GM23338 (cell line): ENCODE results near the gene CFAP74. TPM values are rescaled to one million over a fixed set of nuclear protein-coding genes. Genes with fewer than 3 reads are reported as not detected.

Experiments
- ATAC-seq: fragments of 200-7000 bp; cut with Tn5 transposase; 3 replicates; pipeline ENCODE4 v1.9.1; 2020
- DNase-seq: peaks from one replicate; pipeline ENCODE4 v3.0.0-alpha.2; 2015; ENCODE audit warnings: low spot score
- H2AFZ ChIP-seq: fragments of 200-600 bp; sonication (generic); 2 replicates; pipeline ENCODE4 v1.8.0; 2016; ENCODE audit warnings: antibody characterized with exemption, mild to moderate bottlenecking, moderate library complexity
- H3F3A ChIP-seq: fragments of 200-600 bp; sonication (generic); replicated peaks from 2 replicates; pipeline ENCODE4 v1.8.0; 2017; ENCODE audit warnings: antibody characterized with exemption, mixed run types, low read depth
- H3K27ac ChIP-seq: fragments of 200-600 bp; sonication (generic); 2 replicates; pipeline ENCODE4 v1.6.1; 2016; ENCODE audit warnings: low read depth
- H3K27me3 ChIP-seq: fragments of 200-600 bp; sonication (generic); 2 replicates; pipeline ENCODE4 v1.8.0; 2016; ENCODE audit warnings: mild to moderate bottlenecking, mixed run types, moderate library complexity; ENCODE audit not compliant: insufficient read depth
- H3K36me3 ChIP-seq: fragments of 200-600 bp; sonication (generic); 2 replicates; pipeline ENCODE4 v1.8.0; 2016; ENCODE audit warnings: mild to moderate bottlenecking; ENCODE audit not compliant: insufficient read depth
- H3K4me1 ChIP-seq: fragments of 200-600 bp; sonication (generic); 2 replicates; pipeline ENCODE4 v1.8.0; 2016; ENCODE audit warnings: mild to moderate bottlenecking, moderate library complexity; ENCODE audit not compliant: insufficient read depth
- H3K4me2 ChIP-seq: fragments of 200-600 bp; sonication (generic); 2 replicates; pipeline ENCODE4 v1.7.1; 2017; ENCODE audit warnings: mixed run types
- H3K4me3 ChIP-seq: fragments of 200-600 bp; sonication (generic); 2 replicates; pipeline ENCODE4 v1.6.1; 2016; ENCODE audit warnings: mixed run types
- H3K79me2 ChIP-seq: fragments of 200-600 bp; sonication (generic); replicated peaks from 2 replicates; pipeline ENCODE4 v1.8.0; 2017; ENCODE audit warnings: mild to moderate bottlenecking; ENCODE audit not compliant: insufficient read depth
- H3K9me2 ChIP-seq: fragments of 200-600 bp; sonication (generic); 2 replicates; pipeline ENCODE4 v1.8.0; 2017; ENCODE audit not compliant: insufficient read depth
- H4K20me1 ChIP-seq: fragments of 200-600 bp; sonication (generic); replicated peaks from 2 replicates; pipeline ENCODE4 v1.8.0; 2017; ENCODE audit warnings: mild to moderate bottlenecking; ENCODE audit not compliant: insufficient read depth
- H3K27ac Mint-ChIP-seq: 2 replicates; pipeline ENCODE4 v1.8.0; 2020; ENCODE audit warnings: inconsistent platforms, mild to moderate bottlenecking, moderate library complexity, mixed read lengths
- H3K27me3 Mint-ChIP-seq: 3 replicates; pipeline ENCODE4 v1.8.0; 2022; ENCODE audit warnings: low read depth, mild to moderate bottlenecking, moderate library complexity, mixed read lengths, inconsistent platforms; ENCODE audit not compliant: insufficient read depth, poor library complexity
- H3K36me3 Mint-ChIP-seq: 3 replicates; pipeline ENCODE4 v1.8.0; 2021; ENCODE audit warnings: low read depth, mild to moderate bottlenecking, inconsistent platforms, moderate library complexity, mixed read lengths
- H3K4me1 Mint-ChIP-seq: 3 replicates; pipeline ENCODE4 v1.8.0; 2020; ENCODE audit warnings: mild to moderate bottlenecking, inconsistent platforms, mixed read lengths
- H3K4me3 Mint-ChIP-seq: 3 replicates; pipeline ENCODE4 v1.8.0; 2021; ENCODE audit warnings: moderate library complexity, mild to moderate bottlenecking, inconsistent platforms, mixed read lengths
- H3K9me3 Mint-ChIP-seq: 3 replicates; pipeline ENCODE4 v1.8.0; 2020; ENCODE audit warnings: moderate library complexity, mild to moderate bottlenecking, inconsistent platforms, mixed read lengths
- CREB1 ChIP-seq: fragments of 250-450 bp; sonication (Bioruptor Pico); IDR thresholded peaks from 2 replicates; pipeline ENCODE4 v1.5.0; 2020; ENCODE audit warnings: low read depth, mild to moderate bottlenecking, moderate library complexity
- EZH2 ChIP-seq: fragments of 200-600 bp; sonication (generic); IDR thresholded peaks from one replicate; pipeline ENCODE4 v1.8.0; 2017; ENCODE audit warnings: antibody characterized with exemption, mild to moderate bottlenecking, low read depth; ENCODE audit not compliant: unreplicated experiment
- JUNB ChIP-seq: IDR thresholded peaks from one replicate; pipeline ENCODE4 v1.6.1; 2016; ENCODE audit warnings: antibody characterized with exemption; ENCODE audit not compliant: unreplicated experiment
- NANOG ChIP-seq: IDR thresholded peaks from 2 replicates; pipeline ENCODE4 v1.6.1; 2016; ENCODE audit warnings: antibody characterized with exemption, borderline replicate concordance
- ZNF114 ChIP-seq: fragments of 250-450 bp; sonication (Bioruptor Pico); IDR thresholded peaks from 2 replicates; pipeline ENCODE4 v1.5.0; 2020; ENCODE audit warnings: mild to moderate bottlenecking, moderate library complexity
- ZNF331 ChIP-seq: fragments of 250-450 bp; sonication (Bioruptor Pico); IDR thresholded peaks from 2 replicates; pipeline ENCODE4 v1.5.0; 2020; ENCODE audit warnings: low read depth, mild to moderate bottlenecking, moderate library complexity
- polyA plus RNA-seq: library from polyadenylated mRNA; unstranded; fragments of >200 nt; fragmentation: Nextera tagmentation; extraction: Ambion mirVana; gene quantifications from 2 replicates; pipeline ENCODE4 v1.2.1, GENCODE V29; 2016
- total RNA-seq: library from RNA; depleted of rRNA; stranded (reverse); fragments of >200 nt; shearing (Covaris generic); gene quantifications from 2 replicates; pipeline ENCODE4 v1.2.3, GENCODE V29; 2014
- TF ChIP-seq, protein P1 (sequence below), 2 experiments: fragments of 200-600 bp in 1 of 2; sonication (generic) in 1 of 2; conservative IDR thresholded peaks; 2 replicates each; pipeline versions ENCODE4 v1.5.1 to v1.6.1; 2016 to 2017; ENCODE audit warnings: antibody characterized with exemption in 2 of 2, low read depth in 2 of 2, mild to moderate bottlenecking in 2 of 2, moderate library complexity in 1 of 2
- TF ChIP-seq, protein P2 (sequence below): IDR thresholded peaks from 2 replicates; pipeline ENCODE4 v1.6.1; 2016; ENCODE audit warnings: antibody characterized with exemption
- TF ChIP-seq, protein P3 (sequence below): fragments of 250-450 bp; sonication (Bioruptor Pico); IDR thresholded peaks from 2 replicates; pipeline ENCODE4 v1.5.0; 2020; ENCODE audit warnings: mild to moderate bottlenecking, moderate library complexity

CFAP74 gene
- total and polyA plus RNA-seq, 2 experiments from 2014 or later: 0.21 TPM; not detected in 1

DNA sequence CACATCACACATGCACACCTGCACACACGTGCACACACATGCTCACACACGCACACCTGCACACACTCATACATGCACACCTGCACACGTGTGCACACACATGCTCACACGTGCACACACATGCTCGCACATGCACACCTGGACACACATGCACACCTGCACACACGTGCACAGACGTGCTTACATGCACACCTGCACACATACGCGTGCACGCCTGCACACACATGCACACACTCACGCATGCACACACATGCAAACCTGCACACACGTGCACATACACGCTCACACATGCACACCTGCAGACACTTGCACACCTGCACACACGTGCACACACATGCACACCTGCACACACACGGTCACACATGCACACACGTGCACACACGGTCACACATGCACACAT lies 32.6 kb downstream of the CFAP74 start:
- peaks cover 4% of the 10 kb centered on the region; the same call in 1 of the 3 replicates for H3K4me1 Mint-ChIP-seq
- no peaks in the 10 kb centered on the region for H3K4me1 ChIP-seq
- H3K79me2 ChIP-seq: no peaks in the 10 kb centered on the region
- H3K27ac Mint-ChIP-seq: no peak overlapping the region
- no peak overlapping the region for H3K27ac ChIP-seq
- H2AFZ ChIP-seq: no peak overlapping the region
- no peak overlapping the region for H3K4me3 Mint-ChIP-seq
- ATAC-seq (no peak), DNase-seq (no peak)
- H3K9me3 Mint-ChIP-seq: peaks cover 15% of the 10 kb centered on the region
- H3K9me2 ChIP-seq: no peaks in the 10 kb centered on the region
- no peaks in the 10 kb centered on the region; the same call in 2 of the 3 replicates for H3K36me3 Mint-ChIP-seq
- no peaks in the 10 kb centered on the region for H3K36me3 ChIP-seq
- no peak overlapping the region for H3K4me3 ChIP-seq
- H3K27me3 ChIP-seq: no peaks in the 10 kb centered on the region
- peaks cover 8% of the 10 kb centered on the region for H3F3A ChIP-seq
- no peak overlapping the region for H3K4me2 ChIP-seq
- TF ChIP-seq, protein P1, sequence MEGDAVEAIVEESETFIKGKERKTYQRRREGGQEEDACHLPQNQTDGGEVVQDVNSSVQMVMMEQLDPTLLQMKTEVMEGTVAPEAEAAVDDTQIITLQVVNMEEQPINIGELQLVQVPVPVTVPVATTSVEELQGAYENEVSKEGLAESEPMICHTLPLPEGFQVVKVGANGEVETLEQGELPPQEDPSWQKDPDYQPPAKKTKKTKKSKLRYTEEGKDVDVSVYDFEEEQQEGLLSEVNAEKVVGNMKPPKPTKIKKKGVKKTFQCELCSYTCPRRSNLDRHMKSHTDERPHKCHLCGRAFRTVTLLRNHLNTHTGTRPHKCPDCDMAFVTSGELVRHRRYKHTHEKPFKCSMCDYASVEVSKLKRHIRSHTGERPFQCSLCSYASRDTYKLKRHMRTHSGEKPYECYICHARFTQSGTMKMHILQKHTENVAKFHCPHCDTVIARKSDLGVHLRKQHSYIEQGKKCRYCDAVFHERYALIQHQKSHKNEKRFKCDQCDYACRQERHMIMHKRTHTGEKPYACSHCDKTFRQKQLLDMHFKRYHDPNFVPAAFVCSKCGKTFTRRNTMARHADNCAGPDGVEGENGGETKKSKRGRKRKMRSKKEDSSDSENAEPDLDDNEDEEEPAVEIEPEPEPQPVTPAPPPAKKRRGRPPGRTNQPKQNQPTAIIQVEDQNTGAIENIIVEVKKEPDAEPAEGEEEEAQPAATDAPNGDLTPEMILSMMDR (conservative IDR thresholded peaks at IDR 0.05; ENCODE audit: low read depth in 2 of 2): no peak
- no peak for TF ChIP-seq ZNF331 (CRISPR knock-in tag)
- no peak for TF ChIP-seq NANOG
- TF ChIP-seq EZH2: no peak
- TF ChIP-seq CREB1 (CRISPR knock-in tag): no peak
- no peaks in the 10 kb centered on the region for H4K20me1 ChIP-seq
- peaks cover 19% of the 10 kb centered on the region for H3K27me3 Mint-ChIP-seq

DNA sequence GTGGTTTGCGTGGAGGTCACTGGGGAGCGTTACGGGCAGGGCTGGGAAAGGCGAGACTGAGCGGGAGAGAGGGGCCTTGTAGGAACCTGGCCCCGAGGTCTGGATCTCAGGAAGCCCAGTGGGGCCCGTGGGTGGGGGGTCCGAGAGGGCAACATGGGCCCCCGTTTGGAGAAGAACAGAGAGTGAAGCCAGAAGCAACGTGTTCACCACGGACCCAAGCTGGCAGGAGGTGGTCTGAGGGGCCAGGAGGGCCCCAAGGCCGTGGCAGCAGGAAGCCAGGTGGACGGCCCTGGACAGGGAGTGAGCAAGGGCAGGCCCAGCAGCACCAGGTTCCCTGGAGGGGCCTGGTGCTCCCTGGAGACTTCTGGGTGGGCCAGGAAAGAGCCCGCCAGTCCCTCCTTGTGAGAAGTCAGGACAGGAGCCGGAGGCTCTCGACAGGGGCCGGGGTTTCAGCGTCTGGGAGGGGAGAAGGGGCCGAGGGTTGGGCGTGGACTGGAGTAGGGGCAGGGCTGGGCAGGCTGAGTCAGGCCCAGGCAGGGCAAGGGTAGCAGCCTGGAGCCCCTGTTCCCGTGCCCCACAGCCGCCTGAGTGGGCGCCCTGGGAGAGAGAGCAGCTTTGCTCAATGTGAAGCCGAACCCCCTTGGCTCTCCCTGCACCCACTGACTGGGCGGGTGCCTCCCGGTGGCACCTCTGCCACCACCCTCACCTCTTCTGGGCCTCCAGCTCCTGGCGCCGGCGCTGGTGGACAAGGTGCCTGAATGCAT lies 33.5 kb downstream of the CFAP74 start:
- no peak overlapping the region for H3K4me3 Mint-ChIP-seq
- H3K9me3 Mint-ChIP-seq: peaks cover 15% of the 10 kb centered on the region
- no peaks in the 10 kb centered on the region for H3K9me2 ChIP-seq
- H3K36me3 Mint-ChIP-seq: no peaks in the 10 kb centered on the region; the same call in 2 of the 3 replicates
- DNase-seq (no peak), ATAC-seq (no peak)
- H3K27me3 Mint-ChIP-seq: peaks cover 18% of the 10 kb centered on the region
- H3K4me2 ChIP-seq: no peak overlapping the region
- no peaks in the 10 kb centered on the region for H3K4me1 ChIP-seq
- H3K36me3 ChIP-seq: no peaks in the 10 kb centered on the region
- no peaks in the 10 kb centered on the region for H3K27me3 ChIP-seq
- H3F3A ChIP-seq: peaks cover 8% of the 10 kb centered on the region
- H4K20me1 ChIP-seq: no peaks in the 10 kb centered on the region
- H3K27ac Mint-ChIP-seq: no peak overlapping the region
- no peak overlapping the region for H3K4me3 ChIP-seq
- no peak overlapping the region for H2AFZ ChIP-seq
- peaks cover 4% of the 10 kb centered on the region; the same call in 1 of the 3 replicates for H3K4me1 Mint-ChIP-seq
- H3K79me2 ChIP-seq: no peaks in the 10 kb centered on the region
- H3K27ac ChIP-seq: no peak overlapping the region
- TF ChIP-seq, protein P2, sequence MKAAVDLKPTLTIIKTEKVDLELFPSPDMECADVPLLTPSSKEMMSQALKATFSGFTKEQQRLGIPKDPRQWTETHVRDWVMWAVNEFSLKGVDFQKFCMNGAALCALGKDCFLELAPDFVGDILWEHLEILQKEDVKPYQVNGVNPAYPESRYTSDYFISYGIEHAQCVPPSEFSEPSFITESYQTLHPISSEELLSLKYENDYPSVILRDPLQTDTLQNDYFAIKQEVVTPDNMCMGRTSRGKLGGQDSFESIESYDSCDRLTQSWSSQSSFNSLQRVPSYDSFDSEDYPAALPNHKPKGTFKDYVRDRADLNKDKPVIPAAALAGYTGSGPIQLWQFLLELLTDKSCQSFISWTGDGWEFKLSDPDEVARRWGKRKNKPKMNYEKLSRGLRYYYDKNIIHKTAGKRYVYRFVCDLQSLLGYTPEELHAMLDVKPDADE: no peak
- TF ChIP-seq, protein P1 (conservative IDR thresholded peaks at IDR 0.05; ENCODE audit: low read depth in 2 of 2): no peak
- TF ChIP-seq, protein P3, sequence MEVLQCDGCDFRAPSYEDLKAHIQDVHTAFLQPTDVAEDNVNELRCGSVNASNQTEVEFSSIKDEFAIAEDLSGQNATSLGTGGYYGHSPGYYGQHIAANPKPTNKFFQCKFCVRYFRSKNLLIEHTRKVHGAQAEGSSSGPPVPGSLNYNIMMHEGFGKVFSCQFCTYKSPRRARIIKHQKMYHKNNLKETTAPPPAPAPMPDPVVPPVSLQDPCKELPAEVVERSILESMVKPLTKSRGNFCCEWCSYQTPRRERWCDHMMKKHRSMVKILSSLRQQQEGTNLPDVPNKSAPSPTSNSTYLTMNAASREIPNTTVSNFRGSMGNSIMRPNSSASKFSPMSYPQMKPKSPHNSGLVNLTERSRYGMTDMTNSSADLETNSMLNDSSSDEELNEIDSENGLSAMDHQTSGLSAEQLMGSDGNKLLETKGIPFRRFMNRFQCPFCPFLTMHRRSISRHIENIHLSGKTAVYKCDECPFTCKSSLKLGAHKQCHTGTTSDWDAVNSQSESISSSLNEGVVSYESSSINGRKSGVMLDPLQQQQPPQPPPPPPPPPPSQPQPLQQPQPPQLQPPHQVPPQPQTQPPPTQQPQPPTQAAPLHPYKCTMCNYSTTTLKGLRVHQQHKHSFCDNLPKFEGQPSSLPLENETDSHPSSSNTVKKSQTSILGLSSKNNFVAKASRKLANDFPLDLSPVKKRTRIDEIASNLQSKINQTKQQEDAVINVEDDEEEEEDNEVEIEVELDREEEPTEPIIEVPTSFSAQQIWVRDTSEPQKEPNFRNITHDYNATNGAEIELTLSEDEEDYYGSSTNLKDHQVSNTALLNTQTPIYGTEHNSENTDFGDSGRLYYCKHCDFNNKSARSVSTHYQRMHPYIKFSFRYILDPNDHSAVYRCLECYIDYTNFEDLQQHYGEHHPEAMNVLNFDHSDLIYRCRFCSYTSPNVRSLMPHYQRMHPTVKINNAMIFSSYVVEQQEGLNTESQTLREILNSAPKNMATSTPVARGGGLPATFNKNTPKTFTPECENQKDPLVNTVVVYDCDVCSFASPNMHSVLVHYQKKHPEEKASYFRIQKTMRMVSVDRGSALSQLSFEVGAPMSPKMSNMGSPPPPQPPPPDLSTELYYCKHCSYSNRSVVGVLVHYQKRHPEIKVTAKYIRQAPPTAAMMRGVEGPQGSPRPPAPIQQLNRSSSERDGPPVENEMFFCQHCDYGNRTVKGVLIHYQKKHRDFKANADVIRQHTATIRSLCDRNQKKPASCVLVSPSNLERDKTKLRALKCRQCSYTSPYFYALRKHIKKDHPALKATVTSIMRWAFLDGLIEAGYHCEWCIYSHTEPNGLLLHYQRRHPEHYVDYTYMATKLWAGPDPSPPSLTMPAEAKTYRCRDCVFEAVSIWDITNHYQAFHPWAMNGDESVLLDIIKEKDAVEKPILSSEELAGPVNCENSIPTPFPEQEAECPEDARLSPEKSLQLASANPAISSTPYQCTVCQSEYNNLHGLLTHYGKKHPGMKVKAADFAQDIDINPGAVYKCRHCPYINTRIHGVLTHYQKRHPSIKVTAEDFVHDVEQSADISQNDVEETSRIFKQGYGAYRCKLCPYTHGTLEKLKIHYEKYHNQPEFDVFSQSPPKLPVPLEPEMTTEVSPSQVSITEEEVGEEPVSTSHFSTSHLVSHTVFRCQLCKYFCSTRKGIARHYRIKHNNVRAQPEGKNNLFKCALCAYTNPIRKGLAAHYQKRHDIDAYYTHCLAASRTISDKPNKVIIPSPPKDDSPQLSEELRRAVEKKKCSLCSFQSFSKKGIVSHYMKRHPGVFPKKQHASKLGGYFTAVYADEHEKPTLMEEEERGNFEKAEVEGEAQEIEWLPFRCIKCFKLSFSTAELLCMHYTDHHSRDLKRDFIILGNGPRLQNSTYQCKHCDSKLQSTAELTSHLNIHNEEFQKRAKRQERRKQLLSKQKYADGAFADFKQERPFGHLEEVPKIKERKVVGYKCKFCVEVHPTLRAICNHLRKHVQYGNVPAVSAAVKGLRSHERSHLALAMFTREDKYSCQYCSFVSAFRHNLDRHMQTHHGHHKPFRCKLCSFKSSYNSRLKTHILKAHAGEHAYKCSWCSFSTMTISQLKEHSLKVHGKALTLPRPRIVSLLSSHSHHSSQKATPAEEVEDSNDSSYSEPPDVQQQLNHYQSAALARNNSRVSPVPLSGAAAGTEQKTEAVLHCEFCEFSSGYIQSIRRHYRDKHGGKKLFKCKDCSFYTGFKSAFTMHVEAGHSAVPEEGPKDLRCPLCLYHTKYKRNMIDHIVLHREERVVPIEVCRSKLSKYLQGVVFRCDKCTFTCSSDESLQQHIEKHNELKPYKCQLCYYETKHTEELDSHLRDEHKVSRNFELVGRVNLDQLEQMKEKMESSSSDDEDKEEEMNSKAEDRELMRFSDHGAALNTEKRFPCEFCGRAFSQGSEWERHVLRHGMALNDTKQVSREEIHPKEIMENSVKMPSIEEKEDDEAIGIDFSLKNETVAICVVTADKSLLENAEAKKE (CRISPR knock-in tag): no peak
- TF ChIP-seq ZNF114 (CRISPR knock-in tag): no peak
- no peak for TF ChIP-seq JUNB
